ENCODE measurements around the gene PTPRA. TPM values are rescaled to one million over a fixed set of nuclear protein-coding genes. Genes with fewer than 3 reads are reported as not detected.

Gene PTPRA
- total RNA-seq, 1 donor, result 44.2 TPM

GRCh38 chr20:2967841-2968240, 94.6 kb downstream of the PTPRA start:
- H2AFZ ChIP-seq (ENCODE audit: low read length), result no peak overlapping the region
- DNase-seq (ENCODE audit: insufficient read length, low spot score, missing footprints), result no peak
- no peak overlapping the region for H3K27ac ChIP-seq (ENCODE audit: low read depth, low read length)
- no peak overlapping the region for H3K4me2 ChIP-seq (ENCODE audit: insufficient read depth, low read length)
- H3K9me3 ChIP-seq (ENCODE audit: low read depth, low read length), result no peaks in the 10 kb centered on the region
- H3K4me1 ChIP-seq (ENCODE audit: insufficient read depth, low read length), result no peaks in the 10 kb centered on the region
- no peaks in the 10 kb centered on the region for H3K79me2 ChIP-seq (ENCODE audit: insufficient read depth, low read length)
- no peaks in the 10 kb centered on the region for H4K20me1 ChIP-seq (ENCODE audit: insufficient read depth, low read length)
- TF ChIP-seq CTCF (IDR thresholded peaks at IDR 0.05; ENCODE audit: extremely low read depth, low read depth, low read length), result no peak
- H3K4me3 ChIP-seq (ENCODE audit: insufficient read depth, low read length), result no peak overlapping the region
- peaks cover 8% of the 10 kb centered on the region for H3K36me3 ChIP-seq (ENCODE audit: insufficient read depth, low read length)
- no peaks in the 10 kb centered on the region for H3K27me3 ChIP-seq (ENCODE audit: insufficient read depth, low read length)

GRCh38 chr20:2972126-2972525, 98.8 kb downstream of the PTPRA start:
- DNase-seq (ENCODE audit: insufficient read length, low spot score, missing footprints), result no peak
- Histone ChIP-seq H2AFZ (ENCODE audit: low read length) (no peak overlapping the region), H4K20me1 (ENCODE audit: insufficient read depth, low read length) (peaks cover 2% of the 10 kb centered on the region)

GRCh38 chr20:2973574-2973973, 100.3 kb downstream of the PTPRA start:
- no peaks in the 10 kb centered on the region for H3K27me3 ChIP-seq (ENCODE audit: insufficient read depth, low read length)
- H3K27ac ChIP-seq (ENCODE audit: low read depth, low read length), result no peak overlapping the region
- no peaks in the 10 kb centered on the region for H3K9me3 ChIP-seq (ENCODE audit: low read depth, low read length)
- peaks cover 2% of the 10 kb centered on the region for H4K20me1 ChIP-seq (ENCODE audit: insufficient read depth, low read length)
- no peak overlapping the region for H2AFZ ChIP-seq (ENCODE audit: low read length)
- H3K4me2 ChIP-seq (ENCODE audit: insufficient read depth, low read length), result no peak overlapping the region
- no peak overlapping the region for H3K4me3 ChIP-seq (ENCODE audit: insufficient read depth, low read length)
- peak; percentile 65 for DNase-seq (ENCODE audit: insufficient read length, low spot score, missing footprints)
- H3K79me2 ChIP-seq (ENCODE audit: insufficient read depth, low read length), result peaks cover 2% of the 10 kb centered on the region
- no peak for TF ChIP-seq CTCF (IDR thresholded peaks at IDR 0.05; ENCODE audit: extremely low read depth, low read depth, low read length)
- H3K36me3 ChIP-seq (ENCODE audit: insufficient read depth, low read length), result no peaks in the 10 kb centered on the region
- no peaks in the 10 kb centered on the region for H3K4me1 ChIP-seq (ENCODE audit: insufficient read depth, low read length)

More at GRCh38 chr20:2972126-2972525, 98.8 kb downstream of the PTPRA start:
- H3K27me3 ChIP-seq (ENCODE audit: insufficient read depth, low read length), result no peaks in the 10 kb centered on the region
- no peak for TF ChIP-seq CTCF (IDR thresholded peaks at IDR 0.05; ENCODE audit: extremely low read depth, low read depth, low read length)
- no peaks in the 10 kb centered on the region for H3K9me3 ChIP-seq (ENCODE audit: low read depth, low read length)
- H3K4me2 ChIP-seq (ENCODE audit: insufficient read depth, low read length), result no peak overlapping the region
- H3K4me1 ChIP-seq (ENCODE audit: insufficient read depth, low read length), result no peaks in the 10 kb centered on the region
- no peak overlapping the region for H3K4me3 ChIP-seq (ENCODE audit: insufficient read depth, low read length)
- H3K36me3 ChIP-seq (ENCODE audit: insufficient read depth, low read length), result no peaks in the 10 kb centered on the region
- H3K79me2 ChIP-seq (ENCODE audit: insufficient read depth, low read length), result peaks cover 2% of the 10 kb centered on the region
- H3K27ac ChIP-seq (ENCODE audit: low read depth, low read length), result no peak overlapping the region

- Histone ChIP-seq H3K36me3 (ENCODE audit: insufficient read depth, low read length) (no peaks in the 10 kb centered on the region), H3K79me2 (ENCODE audit: insufficient read depth, low read length) (no peaks in the 10 kb centered on the region)
- TF ChIP-seq CTCF (IDR thresholded peaks at IDR 0.05; ENCODE audit: extremely low read depth, low read depth, low read length), result no peak
Measured at GRCh38 chr20:2978519-2978918, 105.2 kb downstream of the PTPRA start.

More at GRCh38 chr20:2978519-2978918, 105.2 kb downstream of the PTPRA start:
- Histone ChIP-seq H3K4me3 (ENCODE audit: insufficient read depth, low read length) (no peak overlapping the region), H3K9me3 (ENCODE audit: low read depth, low read length) (no peaks in the 10 kb centered on the region), H3K4me1 (ENCODE audit: insufficient read depth, low read length) (no peaks in the 10 kb centered on the region), H4K20me1 (ENCODE audit: insufficient read depth, low read length) (no peaks in the 10 kb centered on the region), H3K27me3 (ENCODE audit: insufficient read depth, low read length) (no peaks in the 10 kb centered on the region), H2AFZ (ENCODE audit: low read length) (no peak overlapping the region), H3K27ac (ENCODE audit: low read depth, low read length) (no peak overlapping the region), H3K4me2 (ENCODE audit: insufficient read depth, low read length) (no peak overlapping the region)
- DNase-seq (ENCODE audit: insufficient read length, low spot score, missing footprints), result no peak
